HG02938 (cell line): Measurements from ENCODE around the gene CCDC97.
"Not testable (repeated sequence)": the region's sequence is repeated elsewhere in the genome, so short reads cannot be mapped to it uniquely, and the experiment has no call there.

Experiments
- ATAC-seq: cut with Tn5 transposase; IDR thresholded peaks from one replicate; pipeline ENCODE4 v1.9.1; 2021; ENCODE audit warnings: mild to moderate bottlenecking, moderate library complexity; ENCODE audit not compliant: unreplicated experiment

Gene CCDC97

DNA sequence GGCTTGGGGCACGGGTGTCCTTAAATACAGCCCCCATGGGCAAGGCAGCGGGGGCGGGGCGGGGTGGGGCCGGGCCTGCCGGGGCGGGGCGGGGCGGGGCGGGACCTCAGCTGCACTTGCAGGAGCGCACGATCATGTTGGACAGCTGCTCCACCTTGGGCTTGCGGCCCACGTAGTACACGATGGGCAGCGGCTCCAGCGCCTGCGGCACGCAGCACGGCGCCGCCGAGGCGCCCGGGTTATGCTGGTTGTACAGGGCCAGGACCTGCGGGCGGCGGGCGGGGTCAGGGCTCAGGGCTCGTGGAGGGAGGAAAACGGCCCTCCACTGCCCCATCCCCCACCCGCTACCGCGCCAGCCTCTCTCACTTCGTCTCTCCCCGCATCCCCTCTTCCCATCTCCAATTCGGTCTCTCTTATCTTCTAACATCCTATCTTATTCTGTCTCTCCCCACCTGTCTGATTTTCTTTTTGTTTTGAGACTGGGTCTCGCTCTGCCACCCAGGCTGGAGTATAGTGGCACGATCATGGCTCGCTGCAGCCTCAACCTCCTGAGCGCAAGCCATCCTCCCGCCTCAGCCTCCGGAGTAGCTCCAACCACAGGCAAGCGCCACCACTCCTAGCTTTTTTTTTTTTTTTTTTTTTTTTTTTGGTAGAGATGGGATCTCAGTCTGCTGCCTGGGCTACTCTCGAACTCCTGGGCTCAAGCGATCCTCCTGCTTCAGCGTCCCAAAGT is 21.1 kb downstream of the CCDC97 start:
- no peak for ATAC-seq

DNA sequence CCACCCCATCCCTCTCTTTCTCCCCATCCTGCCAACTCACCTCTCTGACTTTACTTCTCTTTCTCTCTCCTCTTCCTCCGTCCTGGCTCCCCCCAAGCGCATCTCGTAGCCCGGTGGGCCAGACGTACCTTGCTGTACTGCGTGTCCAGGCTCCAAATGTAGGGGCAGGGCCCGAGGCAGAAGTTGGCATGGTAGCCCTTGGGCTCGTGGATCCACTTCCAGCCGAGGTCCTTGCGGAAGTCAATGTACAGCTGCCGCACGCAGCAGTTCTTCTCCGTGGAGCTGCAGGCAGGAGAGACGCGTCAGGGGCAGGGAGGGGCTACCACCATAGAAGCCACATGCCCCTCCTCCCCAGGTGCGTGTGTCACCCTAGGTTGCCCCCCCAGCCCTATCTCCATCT is 22.0 kb downstream of the CCDC97 start:
- no peak for ATAC-seq

DNA sequence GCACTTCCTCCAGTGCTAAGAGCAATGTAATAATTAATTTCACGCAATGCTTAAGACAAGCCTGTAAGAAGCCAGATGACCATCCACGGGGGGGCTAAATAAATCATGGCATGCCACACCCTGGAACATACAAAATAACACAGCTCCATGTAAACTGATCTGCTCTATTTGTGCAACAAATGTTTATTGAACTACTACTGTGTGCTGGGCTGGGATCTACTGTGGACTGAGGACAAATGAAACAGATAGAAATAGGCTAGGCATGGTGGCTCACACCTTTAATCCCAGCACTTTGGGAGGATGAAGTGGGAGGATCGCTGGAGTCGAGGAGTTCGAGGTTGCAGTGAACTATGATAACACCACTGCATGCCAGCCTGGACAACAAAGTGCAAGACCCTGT is 22.5 kb downstream of the CCDC97 start:
- no peak for ATAC-seq

DNA sequence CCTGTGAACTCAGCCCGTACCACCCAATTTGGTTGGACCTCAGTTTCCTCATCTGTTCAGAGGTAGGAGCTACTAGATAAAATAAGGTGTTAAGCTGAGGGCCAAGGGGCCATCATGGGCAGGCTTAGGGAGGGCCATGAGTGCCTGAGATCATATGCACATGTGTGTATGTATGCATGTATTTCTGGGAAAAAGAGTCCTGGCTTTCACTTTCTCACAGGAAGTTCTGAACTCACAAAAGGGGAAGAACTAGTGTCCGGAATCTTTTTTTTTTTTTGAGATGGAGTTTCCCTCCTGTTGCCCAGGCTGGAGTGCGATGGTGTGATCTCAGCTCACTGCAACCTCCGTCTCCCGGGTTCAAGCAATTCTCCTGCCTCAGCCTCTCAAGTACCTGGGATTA is 24.8 kb downstream of the CCDC97 start:
- no peak for ATAC-seq

DNA sequence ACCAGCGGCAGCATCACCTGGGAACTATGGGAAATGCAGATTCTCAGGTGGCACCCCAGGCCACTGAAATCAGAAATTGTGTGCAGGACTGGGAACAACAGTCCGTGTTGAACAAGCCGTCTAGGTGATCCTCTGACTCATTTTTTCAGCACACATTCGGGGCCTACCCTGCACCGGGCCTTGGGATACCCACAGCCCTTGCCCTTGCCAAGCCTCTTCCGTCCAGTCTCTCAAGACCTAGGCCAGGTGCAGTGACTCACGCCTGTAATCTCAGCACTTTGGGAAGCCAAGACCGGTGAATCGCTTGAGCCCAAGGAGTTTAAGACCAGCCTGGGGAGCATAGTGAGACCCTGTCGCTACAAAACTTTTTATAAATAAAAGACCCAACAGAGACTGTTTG is 25.5 kb downstream of the CCDC97 start:
- ATAC-seq: no peak

DNA sequence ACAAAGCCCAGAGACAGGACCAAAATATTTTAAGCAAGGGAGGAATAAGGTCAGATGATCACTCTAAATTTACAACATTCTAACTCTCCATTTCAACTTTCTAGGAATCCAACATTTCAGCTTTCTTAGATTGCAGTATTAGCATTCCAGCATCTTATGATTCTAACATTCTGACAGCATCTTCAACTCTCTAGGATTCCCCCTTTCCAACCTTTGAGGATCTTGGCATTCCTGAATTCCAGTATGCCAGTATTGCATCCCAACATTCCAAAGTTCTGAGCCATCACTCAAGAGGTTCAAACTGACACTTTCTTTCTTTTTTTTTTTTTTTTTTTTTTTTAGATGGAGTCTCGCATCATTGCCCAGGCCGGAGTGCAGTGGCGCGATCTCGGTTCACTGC is 30.0 kb downstream of the CCDC97 start:
- ATAC-seq: no peak

DNA sequence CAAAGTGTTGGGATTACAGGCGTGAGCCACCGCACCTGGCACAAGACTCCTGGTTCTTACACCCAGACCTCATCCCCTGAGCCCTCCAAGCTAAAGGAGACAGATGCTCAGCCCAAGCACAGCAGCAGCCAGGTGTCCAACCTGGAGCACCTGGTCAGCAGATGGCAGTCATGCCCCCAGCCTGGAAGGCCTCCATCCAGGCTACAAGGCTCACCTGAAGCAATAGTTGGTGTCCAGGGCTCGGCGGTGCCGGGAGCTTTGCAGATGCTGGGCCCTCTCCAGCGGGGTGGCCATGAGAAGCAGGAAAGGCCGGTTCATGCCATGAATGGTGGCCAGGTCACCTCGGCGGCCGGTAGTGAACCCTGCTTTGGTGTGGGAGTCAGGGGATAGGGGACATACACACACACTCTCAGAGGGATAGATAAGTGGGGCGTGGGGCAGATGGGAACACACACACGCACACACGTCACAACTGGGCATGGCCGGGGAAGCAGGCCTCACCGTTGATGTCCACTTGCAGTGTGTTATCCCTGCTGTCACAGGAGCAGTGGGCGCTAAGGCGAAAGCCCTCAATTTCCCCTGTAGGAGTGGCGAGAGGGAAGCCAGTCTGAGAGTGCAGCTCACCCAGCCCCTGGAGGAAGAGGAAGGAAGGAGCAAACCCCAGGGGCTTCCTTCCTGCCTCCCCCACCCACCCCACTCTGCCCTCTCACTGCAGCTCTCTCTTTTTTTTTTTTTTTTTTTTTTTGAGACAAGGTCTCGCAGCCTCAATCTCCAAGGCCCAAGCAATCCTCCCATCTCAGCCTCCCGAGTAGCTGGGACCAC is 31.9 kb downstream of the CCDC97 start:
- no peak for ATAC-seq

DNA sequence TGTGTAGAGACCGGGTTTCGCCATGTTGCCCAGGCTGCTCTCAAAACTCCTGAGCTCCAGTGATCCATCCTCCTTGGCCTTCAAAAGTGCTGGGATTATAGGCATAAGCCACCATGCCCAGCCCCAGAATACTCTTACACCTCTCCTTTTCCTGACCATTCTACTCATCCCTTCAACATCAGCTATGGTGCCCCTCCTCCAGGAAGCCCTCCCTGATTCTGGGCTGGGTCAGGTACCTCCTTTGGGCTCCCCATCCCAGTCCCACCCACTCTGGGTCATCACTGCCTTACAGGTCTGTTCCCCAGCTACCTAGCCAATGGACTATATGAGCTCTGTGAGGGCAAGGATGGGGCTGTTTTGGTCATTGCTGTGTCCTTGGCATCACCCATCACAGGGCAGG is 34.2 kb downstream of the CCDC97 start:
- ATAC-seq: no peak

DNA sequence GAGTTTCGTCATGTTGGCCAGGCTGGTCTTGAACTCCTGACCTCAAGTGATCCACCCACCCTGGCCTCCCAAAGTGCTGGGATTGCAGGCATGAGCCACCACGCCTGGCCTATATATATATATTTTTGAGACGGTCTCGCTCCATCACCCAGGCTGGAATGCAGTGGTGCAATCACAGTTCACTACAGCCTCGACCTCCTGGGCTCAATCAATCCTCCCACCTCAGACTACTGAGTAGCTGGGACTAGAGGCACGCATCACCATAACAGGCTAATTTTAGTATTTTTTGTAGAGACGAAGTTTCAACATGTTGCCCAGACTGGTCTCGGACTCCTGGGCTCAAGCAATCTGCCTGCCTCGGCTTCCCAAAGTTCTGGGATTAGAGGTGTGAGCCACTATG is 36.9 kb downstream of the CCDC97 start:
- ATAC-seq: not testable (repeated sequence)

DNA sequence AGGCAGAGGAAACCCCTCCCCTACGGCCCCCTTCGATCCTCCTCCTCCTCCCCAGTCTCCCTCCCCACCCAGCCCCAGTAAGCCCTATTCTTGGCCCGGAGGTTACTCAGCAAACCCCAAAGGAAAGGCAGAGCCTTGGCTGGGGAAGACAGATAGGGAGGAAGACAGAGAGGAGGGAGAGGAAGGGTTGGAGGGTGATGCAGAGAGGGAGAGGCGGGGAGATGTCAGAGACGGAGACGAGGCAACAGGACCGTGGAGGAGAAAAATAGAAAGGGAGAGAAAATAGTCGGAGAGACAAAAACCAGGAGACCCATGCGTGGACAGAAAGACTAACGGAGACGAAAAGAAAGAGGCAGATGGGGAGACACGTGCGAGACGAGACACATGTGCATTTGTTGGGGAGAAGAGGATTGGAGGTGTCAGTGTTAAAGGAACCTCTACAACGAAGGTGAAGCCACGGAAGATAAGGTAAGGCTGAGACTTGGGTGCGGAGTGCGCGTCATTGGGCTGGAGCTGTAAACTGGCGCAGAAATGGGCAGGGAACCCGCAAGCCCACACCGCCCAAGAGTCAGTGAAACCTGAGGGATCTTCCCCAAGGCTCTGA is 40.9 kb downstream of the CCDC97 start:
- ATAC-seq: peak; percentile 1

DNA sequence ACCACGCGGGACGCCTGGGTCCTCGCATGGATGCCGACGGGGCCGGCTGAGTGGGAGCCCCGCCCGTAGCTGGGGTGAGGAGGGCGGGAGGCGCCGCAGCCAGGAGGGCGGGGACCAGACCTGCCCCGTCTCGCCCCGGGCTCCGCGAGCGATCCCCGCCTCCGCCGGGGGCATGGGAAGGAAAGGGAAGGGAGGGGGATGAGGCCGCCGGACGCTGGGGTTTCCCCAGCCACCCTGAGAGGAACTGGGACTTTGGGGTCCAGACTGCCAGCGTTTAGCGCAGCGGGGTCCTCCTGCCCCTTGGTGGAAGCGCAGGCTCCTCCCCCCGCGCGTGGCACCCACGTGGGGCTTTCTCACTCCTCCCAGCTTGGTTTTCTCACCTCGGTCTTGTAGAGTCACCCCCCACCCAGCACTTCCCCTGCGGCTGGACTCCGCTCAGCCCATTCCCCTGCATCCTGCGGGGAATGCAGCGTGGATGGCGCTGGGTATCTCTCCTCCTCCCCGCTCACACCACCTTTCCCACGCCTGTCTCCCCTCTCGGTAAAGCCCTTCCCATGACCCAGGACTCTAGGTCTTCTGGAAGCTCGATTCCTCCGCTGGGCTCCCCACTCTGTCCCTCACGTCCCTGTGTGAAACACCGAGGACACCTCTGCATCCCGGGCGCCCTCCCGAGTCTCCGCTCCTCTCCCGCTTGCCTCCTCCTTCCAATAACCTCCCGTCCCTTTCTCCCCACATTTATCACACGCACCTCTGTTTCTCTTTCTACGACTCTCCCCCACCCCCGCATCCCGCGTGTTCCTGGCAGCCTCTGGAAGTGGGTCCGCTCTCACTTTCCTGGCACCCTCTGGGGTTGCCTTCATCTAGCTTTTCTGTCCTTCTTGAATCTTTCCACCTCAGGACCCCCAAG is 41.6 kb downstream of the CCDC97 start:
- peak; percentile 30 for ATAC-seq

DNA sequence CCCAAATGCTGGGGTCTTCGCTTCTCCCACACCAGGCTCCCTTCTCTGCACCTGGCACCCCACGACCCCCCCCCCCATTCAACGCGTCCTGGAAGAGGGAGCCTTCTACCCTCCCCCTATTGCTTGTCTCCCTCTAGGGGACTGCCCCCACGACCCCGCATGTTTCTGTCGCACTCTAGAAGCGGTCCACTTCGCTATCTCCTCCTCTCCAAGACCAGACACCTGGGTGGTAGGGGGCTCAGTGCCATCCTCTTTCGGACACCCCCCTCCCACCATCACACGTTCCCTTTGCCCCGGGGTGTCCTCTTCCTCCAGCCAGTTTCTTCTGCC is 42.3 kb downstream of the CCDC97 start:
- no peak for ATAC-seq

DNA sequence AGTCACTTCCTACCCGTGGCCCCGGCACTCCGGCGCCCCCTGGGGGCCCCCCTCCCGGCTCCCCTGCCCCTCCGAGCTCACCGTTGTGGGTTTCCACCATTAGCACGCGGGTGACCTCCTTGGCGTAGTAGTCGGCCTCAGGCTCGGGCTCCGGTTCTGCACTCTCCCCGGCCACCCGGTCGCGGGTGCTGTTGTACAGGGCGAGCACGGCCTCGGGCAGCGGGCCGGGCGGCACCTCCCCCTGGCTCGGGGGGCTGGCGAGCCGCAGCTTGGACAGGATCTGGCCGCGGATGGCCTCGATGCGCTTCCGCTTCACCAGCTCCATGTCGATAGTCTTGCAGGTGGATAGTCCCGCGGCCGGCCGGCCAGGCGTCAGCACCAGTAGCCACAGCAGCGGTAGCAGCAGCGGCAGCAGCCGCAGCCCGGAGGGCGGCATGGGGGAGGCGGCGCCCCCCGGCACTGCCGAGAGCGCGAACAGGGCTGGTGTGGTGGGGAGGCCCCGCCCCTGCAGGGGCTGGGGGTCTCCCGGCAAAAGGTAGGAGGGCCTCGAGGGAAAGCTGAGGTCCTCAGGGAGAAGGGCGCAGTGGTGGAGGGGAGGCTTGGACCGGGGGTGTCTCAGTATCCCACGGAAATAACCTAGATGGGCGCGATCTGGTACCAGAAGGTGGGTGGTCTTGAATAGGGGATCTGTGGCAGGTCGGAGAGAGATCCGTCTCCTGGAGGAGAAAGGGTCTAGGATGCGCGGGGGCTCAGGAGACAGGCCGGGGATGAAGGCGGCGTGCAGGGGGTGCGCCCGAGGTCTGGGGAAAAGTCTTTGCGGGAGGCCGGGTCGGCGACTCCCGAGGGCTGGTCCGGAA is 42.9 kb downstream of the CCDC97 start:
- ATAC-seq: no peak

DNA sequence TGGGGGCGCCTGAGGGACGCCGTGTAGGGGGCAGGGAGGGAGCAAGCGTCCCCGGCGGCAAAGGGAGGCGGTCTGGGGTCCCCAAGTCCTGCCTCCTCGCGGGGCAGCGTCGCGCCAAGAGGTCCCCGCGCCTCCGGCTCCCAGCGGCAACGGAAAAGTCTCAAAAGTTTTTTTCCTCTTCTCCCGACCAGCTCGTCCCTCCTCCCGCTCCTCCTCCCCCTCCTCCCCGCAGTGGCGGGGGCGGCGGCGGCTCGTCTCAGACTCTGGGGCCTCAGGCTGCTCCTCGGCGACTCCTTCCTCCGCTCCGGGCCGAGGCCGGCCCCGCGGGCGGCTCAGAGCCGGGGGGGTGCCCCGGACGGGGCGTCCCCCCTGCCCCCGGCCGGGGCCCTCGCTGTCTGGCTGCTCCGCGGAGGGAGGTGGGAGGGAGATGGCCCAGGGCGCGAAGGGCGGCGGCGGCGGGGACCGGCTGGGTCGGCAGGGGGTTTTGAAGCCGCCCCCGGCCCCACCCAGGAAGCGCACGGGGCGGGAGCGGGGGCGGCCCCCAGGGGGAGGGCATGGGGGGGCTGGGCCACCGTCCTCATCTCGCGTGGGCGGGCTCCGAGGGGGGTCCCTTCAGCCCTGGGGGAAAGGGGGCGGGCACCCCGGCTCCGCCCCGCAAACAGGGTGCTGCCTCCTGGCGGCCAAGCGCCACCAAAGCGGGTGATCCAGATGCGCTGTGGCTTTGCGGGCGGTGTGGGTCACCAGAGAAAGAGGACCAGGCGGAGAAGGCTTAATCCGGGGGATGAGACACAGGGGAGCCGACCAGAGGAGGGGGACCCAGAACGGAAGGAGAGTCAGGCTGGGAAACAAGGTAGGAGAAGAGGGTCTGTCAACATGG is 43.7 kb downstream of the CCDC97 start, which contains the start of gene TGFB1:
Gene TGFB1, minus strand, starts transcription at position 457 of the 877 bp plus-strand sequence. CDS start 878 bp downstream, outside the sequence.
- ATAC-seq: no peak

DNA sequence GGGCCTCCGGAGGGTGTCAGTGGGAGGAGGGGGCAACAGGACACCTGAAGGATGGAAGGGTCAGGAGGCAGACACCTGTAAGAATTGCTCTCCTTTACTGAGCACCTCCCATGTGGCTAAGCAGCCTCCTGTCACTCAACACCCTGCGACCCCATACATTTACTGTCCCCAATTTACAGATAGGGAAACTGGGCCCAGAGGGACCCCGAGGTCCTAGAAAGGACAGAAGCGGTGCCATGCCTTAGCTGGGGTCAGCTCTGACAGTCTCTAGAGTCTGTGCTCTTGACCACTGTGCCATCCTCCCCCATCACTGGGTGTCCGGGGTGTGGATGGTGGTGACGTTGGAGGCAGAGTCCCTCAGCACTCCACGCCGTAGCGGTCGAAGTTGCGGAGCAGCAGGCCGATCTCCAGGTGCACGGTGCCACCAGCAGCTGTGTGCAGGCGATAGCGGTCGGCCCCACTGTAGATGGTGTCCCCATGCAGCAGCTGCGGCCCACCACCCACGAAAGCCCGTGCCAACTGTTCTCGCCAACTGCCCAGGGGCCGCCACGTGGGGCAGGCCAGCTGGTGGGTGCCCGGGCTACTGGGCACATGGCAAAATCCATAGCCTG is 44.5 kb downstream of the CCDC97 start:
- ATAC-seq: no peak

DNA sequence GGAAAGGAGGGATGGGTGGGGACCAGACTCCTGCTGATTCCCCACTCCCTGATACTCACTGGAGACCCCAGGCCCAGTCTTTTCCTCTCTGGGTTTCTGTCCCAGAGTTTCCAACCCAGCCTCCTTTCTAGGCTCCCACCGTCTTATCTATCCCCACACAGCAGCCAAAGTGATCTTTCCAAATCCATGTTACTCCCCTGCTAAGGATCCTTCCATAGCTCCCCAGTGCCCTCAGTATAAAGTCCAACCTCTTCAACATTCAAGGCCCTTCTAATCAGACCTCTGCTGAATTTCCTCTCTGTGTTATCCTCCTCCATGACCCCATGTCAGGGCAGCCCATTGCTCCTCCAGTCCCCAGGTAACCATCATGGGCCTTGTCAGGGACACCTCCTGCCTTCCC is 45.1 kb downstream of the CCDC97 start:
- ATAC-seq: no peak

DNA sequence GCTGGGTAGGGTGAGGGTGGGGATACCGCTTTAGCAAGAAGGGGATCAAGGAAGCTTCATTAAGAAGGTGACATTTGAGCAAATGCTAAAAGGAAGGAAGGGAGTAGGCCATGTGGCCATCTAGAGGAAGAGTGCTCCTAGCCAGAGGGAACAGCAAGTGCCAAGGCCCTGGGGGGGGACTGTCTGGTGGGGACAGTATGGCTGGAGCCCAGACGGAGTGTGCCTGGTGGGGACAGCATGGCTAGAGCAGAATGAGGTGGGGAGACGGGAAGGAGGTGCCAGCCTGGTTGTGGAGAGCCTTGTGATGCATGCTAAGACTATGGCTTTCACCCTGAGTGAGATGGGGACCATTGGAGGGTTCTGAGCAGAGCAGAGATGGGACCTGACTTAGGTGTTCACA is 45.8 kb downstream of the CCDC97 start:
- no peak for ATAC-seq

DNA sequence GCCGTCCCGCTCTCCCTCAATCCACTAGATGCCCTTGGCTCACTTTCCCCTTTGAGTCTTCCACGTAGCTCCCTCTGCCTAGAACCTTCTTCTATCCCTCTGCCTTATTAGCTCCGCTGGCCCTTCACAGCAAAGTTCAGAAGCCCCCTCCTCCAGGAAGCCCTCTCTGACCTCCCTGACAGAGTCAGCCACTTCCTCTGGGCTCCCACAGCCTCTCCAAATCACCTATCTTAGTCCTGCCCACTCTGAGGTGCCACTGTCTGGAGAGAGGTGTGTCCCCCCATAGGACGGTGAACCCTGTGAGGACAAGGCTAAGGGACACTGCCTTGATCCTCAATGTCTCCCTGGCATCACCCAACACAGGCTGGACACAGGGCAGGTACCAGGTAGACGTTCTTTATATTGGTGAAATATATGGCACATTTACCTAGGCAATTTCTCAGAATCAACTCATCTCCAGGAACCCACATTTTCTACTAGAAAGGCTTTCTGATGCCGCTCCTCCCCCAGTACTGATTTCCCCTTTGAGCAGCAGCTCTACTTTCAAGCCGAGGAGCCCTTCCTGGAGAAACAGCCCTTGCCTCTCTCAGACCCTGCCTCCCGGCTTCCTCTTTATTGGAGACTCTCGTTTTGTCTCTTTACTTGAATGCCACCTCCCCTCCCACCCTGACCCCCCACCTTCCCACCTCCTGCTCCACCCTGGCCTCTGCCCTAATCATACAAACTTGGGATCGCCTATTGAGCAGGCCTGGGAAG is 47.2 kb downstream of the CCDC97 start:
- ATAC-seq: no peak
